Measurements from ENCODE around the gene P2RX4. TPM values are rescaled to one million over a fixed set of nuclear protein-coding genes. Genes with fewer than 3 reads are reported as not detected.
"Not testable (repeated sequence)": the region's sequence is repeated elsewhere in the genome, so short reads cannot be mapped to it uniquely, and the experiment has no call there.

P2RX4 gene, protein sequence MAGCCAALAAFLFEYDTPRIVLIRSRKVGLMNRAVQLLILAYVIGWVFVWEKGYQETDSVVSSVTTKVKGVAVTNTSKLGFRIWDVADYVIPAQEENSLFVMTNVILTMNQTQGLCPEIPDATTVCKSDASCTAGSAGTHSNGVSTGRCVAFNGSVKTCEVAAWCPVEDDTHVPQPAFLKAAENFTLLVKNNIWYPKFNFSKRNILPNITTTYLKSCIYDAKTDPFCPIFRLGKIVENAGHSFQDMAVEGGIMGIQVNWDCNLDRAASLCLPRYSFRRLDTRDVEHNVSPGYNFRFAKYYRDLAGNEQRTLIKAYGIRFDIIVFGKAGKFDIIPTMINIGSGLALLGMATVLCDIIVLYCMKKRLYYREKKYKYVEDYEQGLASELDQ
- total RNA-seq: 10 to 100 TPM; 52.7 to 56.2 TPM

DNA sequence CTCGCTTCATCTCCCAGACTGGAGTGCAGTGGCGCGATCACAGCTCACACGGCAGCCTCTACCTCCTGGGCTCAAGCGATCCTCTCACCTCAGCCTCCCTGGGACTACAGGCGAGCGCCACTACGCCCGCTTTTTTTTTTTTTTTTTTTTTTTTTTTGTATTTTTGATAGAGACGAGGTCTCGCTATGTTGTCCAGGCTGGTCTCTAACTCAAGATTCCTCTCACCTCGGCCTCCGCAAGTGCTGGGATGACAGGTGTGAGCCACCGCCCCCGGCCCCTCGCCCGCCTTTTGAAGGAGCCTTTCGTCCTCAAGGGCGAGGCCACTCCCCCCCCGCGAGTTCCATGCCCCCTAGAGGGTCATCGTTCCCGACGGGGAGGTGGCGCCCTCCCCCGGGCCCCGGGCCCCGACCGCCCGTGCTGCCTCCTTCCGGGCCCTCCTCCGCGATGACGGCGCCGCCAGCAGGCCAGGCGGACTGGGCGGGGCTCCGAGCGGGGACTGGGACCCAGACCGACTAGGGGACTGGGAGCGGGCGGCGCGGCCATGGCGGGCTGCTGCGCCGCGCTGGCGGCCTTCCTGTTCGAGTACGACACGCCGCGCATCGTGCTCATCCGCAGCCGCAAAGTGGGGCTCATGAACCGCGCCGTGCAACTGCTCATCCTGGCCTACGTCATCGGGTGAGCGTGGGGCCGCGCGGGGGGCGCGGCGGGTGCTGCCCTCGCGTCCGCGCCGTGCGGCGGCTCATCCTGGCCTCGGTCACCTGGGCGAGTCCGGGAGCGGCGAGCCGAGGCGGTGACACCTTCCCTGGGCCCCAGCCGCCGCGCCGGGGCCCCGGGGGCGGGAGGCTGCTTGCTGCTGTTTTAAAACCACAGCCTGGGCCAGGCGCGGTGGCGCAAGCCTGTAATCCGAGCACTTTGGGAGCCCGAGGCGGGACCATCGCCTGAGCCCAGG, at the start of gene P2RX4:
Gene P2RX4, plus strand, starts transcription at position 506 of the 949 bp plus-strand sequence. Its CDS starts 36 bp downstream, at position 542.
- peaks cover under 1% of the 10 kb centered on the region for H3K27me3 Mint-ChIP-seq
- ChIA-PET POLR2A (interaction anchor here (0.6 kb wide), 1 partner anchor 14 kb away, joined by 3 read pairs; no protein-coding TSS in a partner anchor), CTCF (interaction anchor here (0.9 to 2.1 kb wide), 3 partner anchors 9 to 28 kb away, joined by 3 to 5 read pairs (median 3); no protein-coding TSS in a partner anchor)
- H3K9me3 Mint-ChIP-seq: no peaks in the 10 kb centered on the region
- H3K27ac Mint-ChIP-seq: peak within 1 kb of the TSS; percentile 95
- H3K4me1 Mint-ChIP-seq: peaks cover 43% of the 10 kb centered on the region
- H3K36me3 Mint-ChIP-seq (ENCODE audit: low read depth): peaks cover 28% of the 10 kb centered on the region
- peak; percentile 89 for DNase-seq
- H3K4me3 Mint-ChIP-seq: peak within 1 kb of the TSS; percentile 85

DNA sequence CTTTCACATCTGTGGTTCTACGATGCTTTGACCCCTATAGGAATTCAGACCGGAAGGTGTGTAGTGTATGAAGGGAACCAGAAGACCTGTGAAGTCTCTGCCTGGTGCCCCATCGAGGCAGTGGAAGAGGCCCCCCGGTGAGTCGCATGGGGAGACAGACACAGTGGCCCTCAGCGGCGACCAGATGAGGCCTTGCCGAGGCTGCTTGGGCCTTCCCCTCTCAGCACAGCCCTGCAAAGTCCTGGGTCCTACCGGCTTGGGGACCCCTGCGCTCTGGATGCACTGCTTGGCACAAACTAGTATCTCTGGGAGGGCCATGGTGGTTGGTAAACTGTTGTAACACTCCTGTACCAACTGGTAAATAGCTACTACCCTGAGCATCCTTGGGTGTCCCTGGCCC, 47.5 kb upstream of the P2RX4 start:
- CTCF ChIA-PET: no interaction called here
- H3K4me3 Mint-ChIP-seq: no peak overlapping the region
- peaks cover 6% of the 10 kb centered on the region for H3K4me1 Mint-ChIP-seq
- H3K27ac Mint-ChIP-seq: no peak overlapping the region
- POLR2A ChIA-PET: no interaction called here
- peaks cover 10% of the 10 kb centered on the region for H3K9me3 Mint-ChIP-seq
- H3K36me3 Mint-ChIP-seq (ENCODE audit: low read depth): peaks cover 52% of the 10 kb centered on the region
- DNase-seq: no peak
- H3K27me3 Mint-ChIP-seq: no peaks in the 10 kb centered on the region

DNA sequence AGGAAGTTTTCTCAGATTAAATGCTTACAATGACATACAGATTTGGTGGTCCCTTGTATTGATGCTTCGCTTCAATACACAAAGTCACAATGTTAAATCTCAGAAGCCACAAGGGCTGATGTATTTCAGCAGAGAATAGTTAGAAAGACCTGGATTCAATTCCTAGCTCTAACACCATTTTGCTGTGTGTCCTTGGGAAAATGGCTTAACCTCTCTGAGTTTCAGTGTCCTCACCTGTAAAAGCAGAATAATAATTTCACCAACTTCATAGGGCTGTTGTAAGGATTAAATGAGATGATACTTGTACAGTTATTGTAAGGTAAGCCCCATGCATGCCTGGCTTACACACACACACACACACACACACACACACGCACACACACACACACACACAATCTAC, 46.9 kb upstream of the P2RX4 start:
- ChIA-PET POLR2A (no interaction called here), CTCF (no interaction called here)
- no peak for DNase-seq
- peaks cover 48% of the 10 kb centered on the region for H3K36me3 Mint-ChIP-seq (ENCODE audit: low read depth)
- H3K9me3 Mint-ChIP-seq: peaks cover 9% of the 10 kb centered on the region
- H3K4me3 Mint-ChIP-seq: no peak overlapping the region
- H3K27me3 Mint-ChIP-seq: no peaks in the 10 kb centered on the region
- no peak overlapping the region for H3K27ac Mint-ChIP-seq
- H3K4me1 Mint-ChIP-seq: peaks cover 6% of the 10 kb centered on the region

DNA sequence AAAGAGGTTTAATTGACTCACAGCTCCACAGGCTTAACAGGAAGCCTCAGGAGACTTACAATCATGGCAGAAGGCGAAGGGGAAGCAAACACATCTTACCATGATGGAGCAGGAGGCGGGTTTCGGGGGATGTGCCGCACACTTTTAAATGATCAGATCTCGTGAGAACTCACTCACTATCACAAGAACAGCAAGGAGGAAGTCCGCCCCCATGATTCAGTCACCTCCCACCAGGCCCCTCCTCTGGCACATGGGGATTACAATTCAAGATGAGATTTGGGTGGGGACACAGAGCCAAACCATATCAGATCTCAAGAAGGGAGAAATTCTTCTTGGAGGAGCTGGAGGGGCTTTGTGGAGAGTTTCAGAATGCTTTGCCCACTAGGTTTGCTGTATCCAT, 45.1 kb upstream of the P2RX4 start:
- DNase-seq, H3K27me3 Mint-ChIP-seq, H3K4me3 Mint-ChIP-seq, H3K9me3 Mint-ChIP-seq, H3K27ac Mint-ChIP-seq, POLR2A ChIA-PET, H3K4me1 Mint-ChIP-seq: not testable (repeated sequence)
- peaks cover 42% of the 10 kb centered on the region for H3K36me3 Mint-ChIP-seq (ENCODE audit: low read depth)
- CTCF ChIA-PET: interaction anchor here (0.5 to 1.2 kb wide), 2 partner anchors 20 to 731 kb away, joined by 3 read pairs; no protein-coding TSS in a partner anchor

DNA sequence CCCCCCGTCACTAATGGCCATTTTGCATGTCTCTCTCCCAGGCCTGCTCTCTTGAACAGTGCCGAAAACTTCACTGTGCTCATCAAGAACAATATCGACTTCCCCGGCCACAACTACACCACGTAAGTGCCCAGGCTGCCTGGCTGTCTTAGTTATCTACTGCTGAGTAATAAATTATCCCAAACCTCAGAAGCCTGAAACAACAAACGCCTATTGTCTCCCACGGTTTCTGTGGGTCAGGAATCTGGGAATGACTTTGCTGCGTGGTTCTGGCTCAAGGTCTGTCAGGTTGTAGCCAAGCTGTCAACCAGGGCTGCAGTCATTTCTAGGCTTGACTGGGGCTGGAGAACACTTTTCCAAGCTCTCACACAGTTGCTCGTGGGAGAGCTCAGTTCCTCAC, 44.6 kb upstream of the P2RX4 start:
- Mint-ChIP-seq H3K4me1 (no peaks in the 10 kb centered on the region), H3K9me3 (no peaks in the 10 kb centered on the region), H3K36me3 (ENCODE audit: low read depth) (peaks cover 41% of the 10 kb centered on the region), H3K27ac (peak overlapping the region; percentile 6), H3K4me3 (no peak overlapping the region), H3K27me3 (no peaks in the 10 kb centered on the region)
- ChIA-PET CTCF (interaction anchor here (1.2 kb wide), 1 partner anchor 19 kb away, joined by 3 read pairs; no protein-coding TSS in a partner anchor), POLR2A (no interaction called here)
- no peak for DNase-seq

DNA sequence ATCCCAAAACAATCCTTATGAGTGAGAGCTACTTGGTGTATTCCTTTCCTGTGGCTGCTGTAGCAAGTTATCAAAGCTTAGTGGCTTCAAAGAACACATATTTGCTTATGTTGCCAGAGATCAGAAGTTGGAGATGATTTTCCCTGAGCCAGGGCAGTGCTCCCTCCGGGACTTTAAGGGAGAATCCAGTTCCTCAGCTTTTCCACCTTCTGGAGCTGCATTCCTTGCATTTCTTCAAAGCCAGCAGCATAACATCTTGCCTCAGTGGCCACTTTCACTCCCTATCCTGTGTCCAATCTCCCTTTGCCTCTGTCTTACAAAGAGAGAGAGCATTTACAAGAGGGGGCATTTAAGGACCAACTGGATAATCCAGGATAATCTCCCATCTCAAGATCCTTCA, 43.6 kb upstream of the P2RX4 start:
- no peak overlapping the region for H3K4me3 Mint-ChIP-seq
- H3K4me1 Mint-ChIP-seq: no peaks in the 10 kb centered on the region
- H3K27ac Mint-ChIP-seq: no peak overlapping the region
- ChIA-PET POLR2A (no interaction called here), CTCF (no interaction called here)
- peaks cover 38% of the 10 kb centered on the region for H3K36me3 Mint-ChIP-seq (ENCODE audit: low read depth)
- no peaks in the 10 kb centered on the region for H3K27me3 Mint-ChIP-seq
- DNase-seq: no peak
- H3K9me3 Mint-ChIP-seq: no peaks in the 10 kb centered on the region

DNA sequence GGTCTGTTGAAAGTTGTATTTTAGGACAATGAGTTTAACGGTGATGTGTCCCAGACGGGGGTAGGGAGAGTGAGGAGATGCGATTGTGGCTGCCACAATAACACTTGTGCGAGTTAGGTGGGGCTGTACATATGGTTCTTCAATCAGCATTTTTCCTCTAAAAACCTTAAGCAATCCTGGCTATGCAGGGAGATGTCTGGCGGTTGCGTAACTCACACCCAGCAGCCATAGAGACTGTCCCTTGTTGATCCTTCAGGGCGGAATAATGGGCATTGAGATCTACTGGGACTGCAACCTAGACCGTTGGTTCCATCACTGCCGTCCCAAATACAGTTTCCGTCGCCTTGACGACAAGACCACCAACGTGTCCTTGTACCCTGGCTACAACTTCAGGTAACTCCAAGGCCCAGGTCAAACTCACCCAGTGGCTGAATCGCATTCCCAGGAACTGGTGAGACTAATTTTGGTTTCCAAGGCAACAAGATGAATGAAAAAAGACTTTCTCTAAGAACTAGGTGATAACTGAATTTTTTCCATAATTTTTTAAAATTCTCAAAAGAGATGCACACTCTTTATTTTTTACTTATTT, 42.6 kb upstream of the P2RX4 start:
- H3K36me3 Mint-ChIP-seq (ENCODE audit: low read depth): peaks cover 35% of the 10 kb centered on the region
- H3K9me3 Mint-ChIP-seq: no peaks in the 10 kb centered on the region
- H3K4me3 Mint-ChIP-seq: no peak overlapping the region
- no peaks in the 10 kb centered on the region for H3K4me1 Mint-ChIP-seq
- H3K27me3 Mint-ChIP-seq: no peaks in the 10 kb centered on the region
- no peak overlapping the region for H3K27ac Mint-ChIP-seq
- no peak for DNase-seq
- ChIA-PET POLR2A (no interaction called here), CTCF (interaction anchor here (0.6 kb wide), 1 partner anchor 185 kb away, joined by 4 read pairs; no protein-coding TSS in a partner anchor)

DNA sequence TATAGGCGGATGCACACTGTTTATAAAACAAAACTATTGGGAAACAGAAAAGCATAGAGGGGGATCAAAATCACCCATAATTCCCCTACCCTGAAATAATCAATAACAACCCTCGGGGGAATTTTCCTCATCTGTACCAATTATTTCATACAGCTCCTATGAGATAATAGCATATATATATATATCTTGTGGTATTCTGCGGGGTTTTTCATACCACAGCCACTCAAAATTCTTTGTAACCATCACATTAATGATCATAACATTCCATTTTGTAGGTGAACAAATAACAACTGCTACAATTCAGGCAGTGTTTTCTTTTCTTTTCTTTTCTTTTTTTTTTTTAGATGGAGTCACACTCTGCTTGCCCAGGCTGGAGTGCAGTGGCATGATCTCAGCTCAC, 42.0 kb upstream of the P2RX4 start:
- no peak for DNase-seq
- CTCF ChIA-PET: interaction anchor here (1.8 kb wide), 1 partner anchor 13 kb away, joined by 5 read pairs; no protein-coding TSS in a partner anchor
- H3K4me3 Mint-ChIP-seq: no peak overlapping the region
- no peaks in the 10 kb centered on the region for H3K4me1 Mint-ChIP-seq
- no peaks in the 10 kb centered on the region for H3K27me3 Mint-ChIP-seq
- POLR2A ChIA-PET: no interaction called here
- no peaks in the 10 kb centered on the region for H3K9me3 Mint-ChIP-seq
- no peak overlapping the region for H3K27ac Mint-ChIP-seq
- H3K36me3 Mint-ChIP-seq (ENCODE audit: low read depth): peaks cover 37% of the 10 kb centered on the region

DNA sequence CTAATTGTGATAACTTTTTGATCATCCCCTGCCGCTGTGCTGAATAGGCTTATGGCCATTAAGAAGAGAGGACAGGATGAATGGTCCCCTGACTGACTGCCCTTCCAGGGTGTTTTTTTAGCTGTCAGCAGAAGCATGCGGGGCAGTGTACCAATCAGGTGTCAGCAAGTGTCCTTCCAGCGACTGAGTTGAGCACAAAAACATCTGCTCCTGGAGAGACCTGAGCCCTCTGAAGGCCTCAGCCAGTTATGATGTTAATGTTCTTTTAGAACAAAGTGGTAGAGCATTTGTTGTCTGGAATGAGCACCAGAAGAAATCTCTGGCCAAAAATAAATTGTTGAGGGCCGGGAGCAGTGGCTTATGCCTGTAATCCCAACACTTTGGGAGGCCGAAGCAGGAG, 39.8 kb upstream of the P2RX4 start:
- Mint-ChIP-seq H3K27me3 (no peaks in the 10 kb centered on the region), H3K36me3 (ENCODE audit: low read depth) (peaks cover 40% of the 10 kb centered on the region)
- CTCF ChIA-PET: interaction anchor here (0.6 to 1.0 kb wide), 3 partner anchors 11 to 102 kb away, joined by 3 to 4 read pairs (median 3); no protein-coding TSS in a partner anchor

DNA sequence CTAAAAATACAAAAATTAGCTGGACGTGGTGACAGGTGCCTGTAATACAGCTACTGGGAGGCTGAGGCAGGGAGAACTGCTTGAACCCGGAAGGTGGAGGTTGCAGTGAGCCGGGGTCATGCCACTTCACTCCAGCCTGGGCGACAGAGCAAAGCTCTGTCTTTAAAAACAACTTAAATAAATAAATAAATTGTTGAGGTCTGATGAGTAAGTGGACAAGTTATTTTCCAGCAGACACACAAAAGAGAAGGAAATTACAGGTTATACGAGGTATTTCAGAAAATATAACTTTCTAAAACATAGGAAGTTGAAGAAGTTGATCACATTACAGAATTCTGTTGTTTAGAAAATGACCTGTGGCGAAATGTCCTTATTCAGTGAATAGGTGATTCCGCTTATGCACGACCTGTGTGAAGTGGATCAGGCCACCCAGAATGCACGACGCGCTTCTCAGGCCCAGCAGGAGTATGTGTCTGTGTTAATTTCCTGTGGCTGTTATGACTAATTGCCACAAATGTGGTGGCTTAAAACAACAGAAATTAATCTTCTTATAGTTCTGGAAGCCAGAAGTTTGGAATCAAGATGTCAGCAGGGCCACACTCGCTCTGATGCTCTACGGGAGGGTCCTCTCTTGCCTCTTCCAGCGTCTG, 39.2 kb upstream of the P2RX4 start:
- H3K36me3 Mint-ChIP-seq (ENCODE audit: low read depth): peaks cover 34% of the 10 kb centered on the region

More for the DNA sequence above, 39.8 kb upstream of the P2RX4 start:
- Mint-ChIP-seq H3K27ac (peak overlapping the region; percentile 31), H3K4me1 (no peaks in the 10 kb centered on the region), H3K4me3 (no peak overlapping the region), H3K9me3 (no peaks in the 10 kb centered on the region)
- POLR2A ChIA-PET: no interaction called here
- DNase-seq: no peak

DNA sequence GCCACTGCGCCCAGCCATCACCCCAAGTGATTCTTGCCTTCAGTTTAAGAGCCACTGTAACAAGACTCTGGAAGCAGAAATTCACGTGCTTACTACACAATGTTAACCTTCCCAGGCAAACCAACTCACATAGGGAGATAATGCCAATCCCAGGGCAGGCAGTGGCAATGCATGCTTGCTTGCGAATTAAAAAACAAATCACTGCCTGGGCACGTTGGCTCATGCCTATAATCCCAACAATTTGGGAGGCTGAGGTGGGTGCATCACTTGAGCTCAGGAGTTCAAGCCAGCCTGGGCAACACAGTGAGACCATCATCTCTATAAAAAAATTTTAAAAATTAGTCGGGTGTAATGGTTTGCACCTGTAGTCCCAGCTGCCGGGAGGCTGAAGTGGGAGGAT, 37.8 kb upstream of the P2RX4 start:
- DNase-seq: no peak
- ChIA-PET POLR2A (no interaction called here), CTCF (no interaction called here)
- Mint-ChIP-seq H3K27me3 (no peaks in the 10 kb centered on the region), H3K4me3 (no peak overlapping the region), H3K36me3 (ENCODE audit: low read depth) (peaks cover 36% of the 10 kb centered on the region), H3K27ac (no peak overlapping the region), H3K4me1 (no peaks in the 10 kb centered on the region), H3K9me3 (no peaks in the 10 kb centered on the region)

More for the DNA sequence above, 39.2 kb upstream of the P2RX4 start:
- POLR2A ChIA-PET: no interaction called here
- Mint-ChIP-seq H3K4me3 (no peak overlapping the region), H3K9me3 (no peaks in the 10 kb centered on the region), H3K27ac (no peak overlapping the region), H3K27me3 (no peaks in the 10 kb centered on the region), H3K4me1 (no peaks in the 10 kb centered on the region)
- CTCF ChIA-PET: interaction anchor here (0.6 to 1.0 kb wide), 2 partner anchors 11 to 103 kb away, joined by 3 read pairs; no protein-coding TSS in a partner anchor
- DNase-seq: no peak

DNA sequence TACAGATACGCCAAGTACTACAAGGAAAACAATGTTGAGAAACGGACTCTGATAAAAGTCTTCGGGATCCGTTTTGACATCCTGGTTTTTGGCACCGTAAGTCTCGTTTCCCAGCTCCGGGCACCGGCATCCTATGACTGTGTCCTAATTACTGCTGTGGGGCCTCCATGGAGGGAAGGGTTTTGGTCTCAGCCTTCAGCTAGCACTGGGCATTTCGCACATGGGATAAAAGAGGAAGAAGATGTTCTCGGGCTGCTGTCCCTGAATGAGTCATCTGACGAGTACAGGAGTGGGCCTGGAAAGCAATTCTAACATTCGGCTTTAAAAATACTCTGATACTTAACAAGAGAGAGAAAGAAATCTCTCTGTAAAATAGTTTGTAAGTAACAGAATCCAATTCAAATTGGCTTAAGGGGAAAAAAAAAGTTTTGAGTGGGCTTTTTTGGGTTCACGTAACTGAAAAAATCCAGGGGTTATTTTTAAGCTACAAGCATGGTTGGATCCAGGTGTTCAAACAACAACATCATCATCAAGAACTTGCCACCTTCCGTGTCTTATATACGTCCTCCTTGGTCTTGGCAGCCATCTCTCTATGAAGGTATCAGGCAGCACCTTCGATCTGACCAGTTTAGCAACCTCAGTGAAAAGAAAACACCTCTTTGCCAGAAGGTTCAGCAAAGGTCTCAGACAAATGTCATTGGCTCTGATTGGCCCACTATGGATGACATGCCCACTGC, 34.4 kb upstream of the P2RX4 start:
- H3K4me3 Mint-ChIP-seq: no peak overlapping the region
- CTCF ChIA-PET: interaction anchor here (0.6 kb wide), 2 partner anchors 167 to 900 kb away, joined by 4 to 5 read pairs; no protein-coding TSS in a partner anchor
- no peaks in the 10 kb centered on the region for H3K9me3 Mint-ChIP-seq
- no peak for DNase-seq
- H3K4me1 Mint-ChIP-seq: no peaks in the 10 kb centered on the region
- H3K36me3 Mint-ChIP-seq (ENCODE audit: low read depth): peaks cover 38% of the 10 kb centered on the region
- POLR2A ChIA-PET: no interaction called here
- H3K27ac Mint-ChIP-seq: no peak overlapping the region
- no peaks in the 10 kb centered on the region for H3K27me3 Mint-ChIP-seq

Data from activated CD4-positive, alpha-beta T cell treated with anti-CD3 and anti-CD28 coated beads, Interleukin-2, amount 10 ng/mL, durations not matched to agents 7 days and 5 days (primary cell).